ENCODE results near the gene STK11IP. TPM values are rescaled to one million over a fixed set of nuclear protein-coding genes. Genes with fewer than 3 reads are reported as not detected.
"Not testable (repeated sequence)": the region's sequence is repeated elsewhere in the genome, so short reads cannot be mapped to it uniquely, and the experiment has no call there.

The STK11IP gene
- total RNA-seq, 1 donor from 2014 or later, result 47.7 TPM

- DNase-seq (ENCODE audit: low spot score in 2 of 2, unreplicated experiment in 2 of 2), result no peak
- Mint-ChIP-seq H3K27me3 (ENCODE audit: low read depth) (peaks cover 5% of the 10 kb centered on the region), H3K4me3 (no peak overlapping the region), H3K27ac (no peak overlapping the region), H3K4me1 (peaks cover 19% of the 10 kb centered on the region), H3K36me3 (no peaks in the 10 kb centered on the region), H3K9me3 (no peaks in the 10 kb centered on the region)
- TF ChIP-seq CTCF (IDR thresholded peaks at IDR 0.05; ENCODE audit: unreplicated experiment), result no peak
These were observed 48.2 kb downstream of the STK11IP start for GRCh38 chr2:219645631-219646527.

- Mint-ChIP-seq H3K4me1 (peaks cover 7% of the 10 kb centered on the region), H3K36me3 (no peaks in the 10 kb centered on the region), H3K4me3 (no peak overlapping the region), H3K27me3 (ENCODE audit: low read depth) (peaks cover 2% of the 10 kb centered on the region), H3K9me3 (peaks cover 9% of the 10 kb centered on the region), H3K27ac (no peak overlapping the region)
- no peak for DNase-seq (ENCODE audit: low spot score in 2 of 2, unreplicated experiment in 2 of 2)
- no peak for TF ChIP-seq CTCF (IDR thresholded peaks at IDR 0.05; ENCODE audit: unreplicated experiment)
These were observed 50.5 kb downstream of the STK11IP start for GRCh38 chr2:219648176-219648575.

GRCh38 chr2:219648963-219649362 lies 51.3 kb downstream of the STK11IP start:
- H3K36me3 Mint-ChIP-seq, result no peaks in the 10 kb centered on the region
- H3K4me1 Mint-ChIP-seq, result peaks cover 7% of the 10 kb centered on the region
- H3K27ac Mint-ChIP-seq, result no peak overlapping the region
- peaks cover 9% of the 10 kb centered on the region for H3K9me3 Mint-ChIP-seq
- H3K27me3 Mint-ChIP-seq (ENCODE audit: low read depth), result peaks cover 2% of the 10 kb centered on the region
- H3K4me3 Mint-ChIP-seq, result no peak overlapping the region
- no peak for DNase-seq (ENCODE audit: low spot score in 2 of 2, unreplicated experiment in 2 of 2)
- no peak for TF ChIP-seq CTCF (IDR thresholded peaks at IDR 0.05; ENCODE audit: unreplicated experiment)

GRCh38 chr2:219650426-219651248 lies 53.0 kb downstream of the STK11IP start:
- no peak for DNase-seq (ENCODE audit: low spot score in 2 of 2, unreplicated experiment in 2 of 2)
- Mint-ChIP-seq H3K27ac (no peak overlapping the region), H3K4me1 (peaks cover 1% of the 10 kb centered on the region), H3K27me3 (ENCODE audit: low read depth) (peaks cover under 1% of the 10 kb centered on the region), H3K4me3 (no peak overlapping the region), H3K36me3 (no peaks in the 10 kb centered on the region), H3K9me3 (peaks cover 9% of the 10 kb centered on the region)
- no peak for TF ChIP-seq CTCF (IDR thresholded peaks at IDR 0.05; ENCODE audit: unreplicated experiment)

GRCh38 chr2:219651656-219652055 lies 54.0 kb downstream of the STK11IP start:
- peaks cover 14% of the 10 kb centered on the region for H3K9me3 Mint-ChIP-seq
- not testable (repeated sequence) for H3K4me1 Mint-ChIP-seq; H3K27ac Mint-ChIP-seq; DNase-seq (ENCODE audit: low spot score in 2 of 2, unreplicated experiment in 2 of 2); H3K36me3 Mint-ChIP-seq; H3K4me3 Mint-ChIP-seq; H3K27me3 Mint-ChIP-seq (ENCODE audit: low read depth)

GRCh38 chr2:219656526-219656925 lies 58.9 kb downstream of the STK11IP start:
- Mint-ChIP-seq H3K36me3 (peaks cover 10% of the 10 kb centered on the region), H3K4me1 (peaks cover 3% of the 10 kb centered on the region), H3K27ac (no peak overlapping the region), H3K9me3 (peaks cover 42% of the 10 kb centered on the region), H3K27me3 (ENCODE audit: low read depth) (no peaks in the 10 kb centered on the region), H3K4me3 (no peak overlapping the region)
- no peak for TF ChIP-seq CTCF (IDR thresholded peaks at IDR 0.05; ENCODE audit: unreplicated experiment)
- no peak for DNase-seq (ENCODE audit: low spot score in 2 of 2, unreplicated experiment in 2 of 2)

Measured in mesothelial cell of epicardium (in vitro differentiated cells).